HepG2 (cell line): Measurements from ENCODE around the gene RMRP. TPM values are rescaled to one million over a fixed set of nuclear protein-coding genes. Genes with fewer than 3 reads are reported as not detected.

Source experiments
- ATF1 ChIP-seq: IDR thresholded peaks from 2 replicates; pipeline ENCODE4 v1.6.1; 2016; ENCODE audit warnings: mild to moderate bottlenecking, control low read depth
- FOXA1 ChIP-seq, 2 experiments: fragments of 450-650 bp in 1 of 2; sonication (generic) in 1 of 2; formaldehyde crosslinking in 1 of 2; IDR thresholded peaks; 2 replicates each; pipeline versions ENCODE4 v1.4.0 to v1.6.1; 2016 to 2020; ENCODE audit warnings: missing genetic modification reagents in 1 of 2
- GATAD2A ChIP-seq: IDR thresholded peaks from 2 replicates; pipeline ENCODE4 v1.6.1; 2016
- GPN1 ChIP-seq: sonication (generic); formaldehyde crosslinking; IDR thresholded peaks from 2 replicates; pipeline ENCODE4 v1.5.1; 2020; ENCODE audit warnings: missing genetic modification reagents, borderline replicate concordance
- HINFP ChIP-seq: sonication (generic); formaldehyde crosslinking; IDR thresholded peaks from 2 replicates; pipeline ENCODE4 v1.4.0; 2020; ENCODE audit warnings: low read depth, mild to moderate bottlenecking, missing genetic modification reagents
- KDM3A ChIP-seq: IDR thresholded peaks from 2 replicates; pipeline ENCODE4 v1.6.1; 2018; ENCODE audit warnings: low read depth, missing compliant biosample characterization
- LBX2 ChIP-seq: sonication (generic); formaldehyde crosslinking; IDR thresholded peaks from 2 replicates; pipeline ENCODE4 v1.5.0; 2020; ENCODE audit warnings: missing genetic modification reagents, mild to moderate bottlenecking, borderline replicate concordance
- MED8 ChIP-seq: sonication (generic); formaldehyde crosslinking; IDR thresholded peaks from 2 replicates; pipeline ENCODE4 v1.8.1; 2023; ENCODE audit warnings: mild to moderate bottlenecking, missing genetic modification reagents; ENCODE audit not compliant: insufficient replicate concordance
- MEIS2 ChIP-seq: sonication (generic); formaldehyde crosslinking; IDR thresholded peaks from 2 replicates; pipeline ENCODE4 v1.9.0; 2021; ENCODE audit warnings: mild to moderate bottlenecking, missing genetic modification reagents
- PITX1 ChIP-seq: sonication (generic); formaldehyde crosslinking; IDR thresholded peaks from 2 replicates; pipeline ENCODE4 v1.5.1; 2020; ENCODE audit warnings: mild to moderate bottlenecking, missing genetic modification reagents
- SMAD9 ChIP-seq: sonication (generic); formaldehyde crosslinking; IDR thresholded peaks from 2 replicates; pipeline ENCODE4 v1.5.1; 2020; ENCODE audit warnings: mild to moderate bottlenecking, missing genetic modification reagents
- ZFP36L2 ChIP-seq: sonication (generic); formaldehyde crosslinking; IDR thresholded peaks from 2 replicates; pipeline ENCODE4 v1.4.0; 2020; ENCODE audit warnings: missing genetic modification reagents
- ZFP37 ChIP-seq: sonication (generic); formaldehyde crosslinking; IDR thresholded peaks from 2 replicates; pipeline ENCODE4 v1.4.0; 2020; ENCODE audit warnings: missing genetic modification reagents, borderline replicate concordance
- ZNF101 ChIP-seq: sonication (generic); formaldehyde crosslinking; IDR thresholded peaks from 2 replicates; pipeline ENCODE4 v1.4.0; 2020; ENCODE audit warnings: mild to moderate bottlenecking, low read depth, missing genetic modification reagents, borderline replicate concordance
- ZNF30 ChIP-seq: sonication (generic); formaldehyde crosslinking; IDR thresholded peaks from 2 replicates; pipeline ENCODE4 v1.5.0; 2020; ENCODE audit warnings: mild to moderate bottlenecking, missing genetic modification reagents
- ZNF331 ChIP-seq: sonication (generic); formaldehyde crosslinking; IDR thresholded peaks from 2 replicates; pipeline ENCODE4 v1.4.0; 2020; ENCODE audit warnings: missing genetic modification reagents
- ZNF556 ChIP-seq: sonication (generic); formaldehyde crosslinking; IDR thresholded peaks from 2 replicates; pipeline ENCODE4 v1.4.0; 2020; ENCODE audit warnings: mild to moderate bottlenecking, missing genetic modification reagents, borderline replicate concordance
- ZNF564 ChIP-seq: sonication (generic); formaldehyde crosslinking; IDR thresholded peaks from 2 replicates; pipeline ENCODE4 v1.8.1; 2023; ENCODE audit warnings: mild to moderate bottlenecking, missing genetic modification reagents
- ZNF607 ChIP-seq: sonication (generic); formaldehyde crosslinking; IDR thresholded peaks from 2 replicates; pipeline ENCODE4 v1.5.1; 2020; ENCODE audit warnings: missing genetic modification reagents, mild to moderate bottlenecking, borderline replicate concordance
- ZNF713 ChIP-seq: sonication (generic); formaldehyde crosslinking; IDR thresholded peaks from 2 replicates; pipeline ENCODE4 v1.4.0; 2020; ENCODE audit warnings: mild to moderate bottlenecking, missing genetic modification reagents
- polyA plus RNA-seq, 8 experiments: library from polyadenylated mRNA; depleted of rRNA in 3 of 8; stranded (reverse) in 7 of 8; unstranded in 1 of 8; fragments of >200 nt; fragmentation: Illumina TruSeq in 4 of 8; extraction: Trizol in 4 of 8; gene quantifications; 2 replicates each; pipeline versions ENCODE4 v1.2.1 to v1.2.3, GENCODE V29; 2011 to 2016; ENCODE audit warnings: low read depth in 4 of 8, missing spikeins in 1 of 8, mixed read lengths in 1 of 8; ENCODE audit not compliant: insufficient read depth in 1 of 8
- total RNA-seq, 5 experiments: library from RNA; depleted of rRNA; stranded (reverse); fragments of >200 nt; fragmentation: Illumina TruSeq; extraction: Trizol; gene quantifications; 2 replicates each; pipeline ENCODE4 v1.2.3, GENCODE V29; 2016; ENCODE audit warnings: low read depth in 1 of 5
- TF ChIP-seq, protein P1 (sequence below): sonication (generic); formaldehyde crosslinking; IDR thresholded peaks from 2 replicates; pipeline ENCODE4 v1.4.0; 2020; ENCODE audit warnings: missing genetic modification reagents
- TF ChIP-seq, protein P2 (sequence below): sonication (generic); formaldehyde crosslinking; IDR thresholded peaks from 2 replicates; pipeline ENCODE4 v1.9.0; 2021; ENCODE audit warnings: missing genetic modification reagents, borderline replicate concordance
- TF ChIP-seq, protein P3 (sequence below): sonication (generic); formaldehyde crosslinking; IDR thresholded peaks from 2 replicates; pipeline ENCODE4 v1.5.0; 2020; ENCODE audit warnings: mild to moderate bottlenecking, low read depth, missing genetic modification reagents, borderline replicate concordance

The RMRP gene
- total and polyA plus RNA-seq, 2 of the 13 experiments (the other 11 are each of a cell fraction or from before 2014, with no cell fraction given): 51.4 to 4,025 TPM

GRCh38 chr9:35646533-35647265 is 11.1 kb downstream of the RMRP start (continued):
- TF ChIP-seq, protein P1, sequence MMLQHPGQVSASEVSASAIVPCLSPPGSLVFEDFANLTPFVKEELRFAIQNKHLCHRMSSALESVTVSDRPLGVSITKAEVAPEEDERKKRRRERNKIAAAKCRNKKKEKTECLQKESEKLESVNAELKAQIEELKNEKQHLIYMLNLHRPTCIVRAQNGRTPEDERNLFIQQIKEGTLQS (CRISPR knock-in tag): no peak
- TF ChIP-seq GATAD2A (CRISPR knock-in tag) (no peak), ZNF564 (CRISPR knock-in tag) (no peak), MED8 (CRISPR knock-in tag) (no peak), LBX2 (CRISPR knock-in tag) (no peak), ZFP36L2 (CRISPR knock-in tag) (no peak), GPN1 (no peak), MEIS2 (CRISPR knock-in tag) (peak; percentile 47; the same call in 1 of the 2 replicates), ZNF30 (CRISPR knock-in tag) (no peak), ATF1 (CRISPR knock-in tag) (no peak), ZNF331 (CRISPR knock-in tag) (peak; percentile 61; the same call in 1 of the 2 replicates), ZNF556 (CRISPR knock-in tag) (no peak), SMAD9 (CRISPR knock-in tag) (no peak), HINFP (no peak), ZNF101 (CRISPR knock-in tag) (no peak), ZFP37 (CRISPR knock-in tag) (no peak), ZNF607 (peak; percentile 63; the same call in 1 of the 2 replicates), FOXA1 (IDR thresholded peaks at IDR 0.05) (no peak), FOXA1 (CRISPR knock-in tag; IDR thresholded peaks at IDR 0.05) (no peak), KDM3A (peak; percentile 89), ZNF713 (CRISPR knock-in tag) (no peak; the same call in 1 of the 2 replicates), PITX1 (CRISPR knock-in tag) (0 out of 2 replicates have a peak, but pooled peaks have one; percentile 17)
- TF ChIP-seq, protein P2, sequence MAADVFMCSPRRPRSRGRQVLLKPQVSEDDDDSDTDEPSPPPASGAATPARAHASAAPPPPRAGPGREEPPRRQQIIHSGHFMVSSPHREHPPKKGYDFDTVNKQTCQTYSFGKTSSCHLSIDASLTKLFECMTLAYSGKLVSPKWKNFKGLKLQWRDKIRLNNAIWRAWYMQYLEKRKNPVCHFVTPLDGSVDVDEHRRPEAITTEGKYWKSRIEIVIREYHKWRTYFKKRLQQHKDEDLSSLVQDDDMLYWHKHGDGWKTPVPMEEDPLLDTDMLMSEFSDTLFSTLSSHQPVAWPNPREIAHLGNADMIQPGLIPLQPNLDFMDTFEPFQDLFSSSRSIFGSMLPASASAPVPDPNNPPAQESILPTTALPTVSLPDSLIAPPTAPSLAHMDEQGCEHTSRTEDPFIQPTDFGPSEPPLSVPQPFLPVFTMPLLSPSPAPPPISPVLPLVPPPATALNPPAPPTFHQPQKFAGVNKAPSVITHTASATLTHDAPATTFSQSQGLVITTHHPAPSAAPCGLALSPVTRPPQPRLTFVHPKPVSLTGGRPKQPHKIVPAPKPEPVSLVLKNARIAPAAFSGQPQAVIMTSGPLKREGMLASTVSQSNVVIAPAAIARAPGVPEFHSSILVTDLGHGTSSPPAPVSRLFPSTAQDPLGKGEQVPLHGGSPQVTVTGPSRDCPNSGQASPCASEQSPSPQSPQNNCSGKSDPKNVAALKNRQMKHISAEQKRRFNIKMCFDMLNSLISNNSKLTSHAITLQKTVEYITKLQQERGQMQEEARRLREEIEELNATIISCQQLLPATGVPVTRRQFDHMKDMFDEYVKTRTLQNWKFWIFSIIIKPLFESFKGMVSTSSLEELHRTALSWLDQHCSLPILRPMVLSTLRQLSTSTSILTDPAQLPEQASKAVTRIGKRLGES (CRISPR knock-in tag): no peak
- TF ChIP-seq, protein P3, sequence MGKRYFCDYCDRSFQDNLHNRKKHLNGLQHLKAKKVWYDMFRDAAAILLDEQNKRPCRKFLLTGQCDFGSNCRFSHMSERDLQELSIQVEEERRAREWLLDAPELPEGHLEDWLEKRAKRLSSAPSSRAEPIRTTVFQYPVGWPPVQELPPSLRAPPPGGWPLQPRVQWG (CRISPR knock-in tag): no peak
